ENCODE measurements around the gene MTHFD2. TPM values are rescaled to one million over a fixed set of nuclear protein-coding genes. Genes with fewer than 3 reads are reported as not detected.

The MTHFD2 gene
- total and polyA plus RNA-seq, 2 of the 8 experiments (the other 6 are each of a cell fraction or from before 2014, with no cell fraction given) = 99.5 to 291 TPM

DNA sequence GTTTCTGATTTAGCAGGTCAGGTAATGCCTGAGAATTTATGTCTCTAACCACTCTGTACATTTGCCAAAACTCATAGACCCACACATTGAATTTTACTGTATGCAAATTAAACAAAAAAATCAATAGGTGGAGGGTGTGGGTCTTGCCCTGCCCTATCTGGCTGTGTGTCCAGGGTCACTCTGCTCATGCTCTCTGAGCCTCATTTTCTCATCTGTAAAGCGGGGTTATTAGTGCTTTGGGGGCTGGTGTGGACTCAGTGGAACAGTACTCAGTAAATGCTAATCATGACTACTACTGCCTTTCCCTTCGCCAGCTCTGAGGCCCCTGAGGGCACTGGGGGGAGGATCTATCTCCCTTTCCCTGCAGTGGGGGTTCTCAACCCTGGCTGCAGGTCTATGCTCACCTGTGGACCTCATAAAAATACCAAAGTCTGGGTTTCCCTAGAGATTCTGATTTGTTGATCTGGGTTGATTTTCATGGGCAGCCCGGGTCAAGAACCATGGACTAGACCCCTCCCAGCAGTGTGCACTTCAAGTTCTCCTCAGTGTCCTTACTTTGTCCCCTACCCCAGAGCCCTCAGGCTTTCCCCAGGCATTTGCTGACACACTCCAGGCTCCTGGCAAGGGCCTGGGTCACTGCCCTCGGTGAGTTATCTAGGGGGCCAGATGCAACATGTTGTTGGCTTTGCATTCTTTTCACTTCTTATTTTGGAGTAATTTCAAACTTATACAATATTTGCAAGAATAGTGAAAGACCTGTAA, 27.5 kb downstream of the MTHFD2 start:
- Histone ChIP-seq H2AFZ (ENCODE audit: low read length) (no peak overlapping the region), H3K4me2 (ENCODE audit: insufficient read depth in 1 of 2, low read depth in 2 of 2, low read length in 2 of 2) (no peak overlapping the region), H3K36me3 (ENCODE audit: control insufficient read depth in 2 of 4, insufficient read depth in 4 of 4, low read length in 3 of 4) (no peaks in the 10 kb centered on the region; a peak in 1 of 8 replicates), H4K5ac (ENCODE audit: insufficient read length, low read depth, low read length) (no peak overlapping the region), H3K18ac (ENCODE audit: extremely low read depth, low read length) (no peak overlapping the region), H3K23ac (ENCODE audit: insufficient read length) (no peak overlapping the region), H2BK15ac (ENCODE audit: low read length) (no peak overlapping the region), H3K23me2 (ENCODE audit: low read depth, low read length) (no peaks in the 10 kb centered on the region), H3K27me3 (replicated peaks in 1 of 4; ENCODE audit: control insufficient read depth in 3 of 4, extremely low read depth in 1 of 4, insufficient read depth in 3 of 4, low read length in 3 of 4) (no peaks in the 10 kb centered on the region), H4K8ac (ENCODE audit: extremely low read depth, insufficient read depth, low read length) (no peak overlapping the region), H2AK5ac (ENCODE audit: low read depth, low read length) (no peak overlapping the region), H4K20me1 (replicated peaks in 1 of 2; ENCODE audit: control insufficient read depth in 1 of 2, insufficient read depth in 2 of 2, low read length in 2 of 2) (no peaks in the 10 kb centered on the region), H4K91ac (replicated peaks; ENCODE audit: insufficient read length, low read length) (no peak overlapping the region), H3K9ac (replicated peaks in 1 of 4; ENCODE audit: extremely low read depth in 1 of 4, low read depth in 3 of 4, low read length in 3 of 4) (no peak overlapping the region), H2BK120ac (replicated peaks; ENCODE audit: low read depth, low read length) (no peak overlapping the region), H3K4me3 (ENCODE audit: extremely low read depth in 1 of 4, insufficient read depth in 2 of 4, low read depth in 3 of 4, low read length in 4 of 4) (no peak overlapping the region), H3K4me1 (replicated peaks in 1 of 4; ENCODE audit: control insufficient read depth in 3 of 4, insufficient read depth in 4 of 4, low read length in 3 of 4) (peaks cover 0 to 3% (median 1%) of the 10 kb centered on the region in 4 experiments; a peak in 3 of 7 replicates), H3K27ac (ENCODE audit: low read depth, low read length) (no peak overlapping the region), H3K9me3 (ENCODE audit: insufficient read depth in 2 of 2, low read depth in 1 of 2, low read length in 1 of 2) (no peaks in the 10 kb centered on the region), H3K56ac (replicated peaks; ENCODE audit: insufficient read length, low read depth, low read length) (no peak overlapping the region), H3K4ac (replicated peaks; ENCODE audit: insufficient read length, low read depth, low read length) (no peak overlapping the region), H2BK5ac (ENCODE audit: low read depth, low read length) (no peak overlapping the region), H3K14ac (ENCODE audit: insufficient read length) (no peak overlapping the region), H3K79me1 (ENCODE audit: low read depth, low read length) (no peaks in the 10 kb centered on the region), H2BK12ac (ENCODE audit: low read depth, low read length) (no peak overlapping the region), H3K79me2 (ENCODE audit: control insufficient read depth in 1 of 2, insufficient read depth in 2 of 2, low read length in 2 of 2) (no peaks in the 10 kb centered on the region), H2BK20ac (ENCODE audit: low read length) (no peak overlapping the region)
- CTCF ChIA-PET (ENCODE audit: partially characterized antibody) = interaction anchor here (1.1 to 3.0 kb wide), 2 partner anchors 10 to 24 kb away, joined by 3 to 10 read pairs; no protein-coding TSS in a partner anchor
- WGBS, 2 experiments (ENCODE audit: extremely low coverage in 1 of 2, insufficient coverage in 1 of 2, insufficient read length in 1 of 2, insufficient replicate concordance in 2 of 2, low coverage in 1 of 2, low lambda C conversion rate in 2 of 2, missing lambda C conversion rate in 1 of 2) = 92% methylated on average over 4 of the region's 4 CpGs; no CpG with 5 or more reads in 1 of the 2 experiments
- DNase-seq (ENCODE audit: low read depth in 1 of 2, low spot score in 2 of 2) (no peak), FAIRE-seq (no peak)
- POLR2A ChIA-PET (ENCODE audit: partially characterized antibody) = interaction anchor here (1.0 to 72.1 kb wide), 4 partner anchors 9 to 48 kb away, joined by 3 to 2699 read pairs (median 82); partner anchors contain the start of genes BOLA3, MOB1A and MTHFD2
- TF ChIP-seq JUND (IDR thresholded peaks at IDR 0.05; ENCODE audit: low read length) (no peak), CEBPB (IDR thresholded peaks at IDR 0.05; ENCODE audit: low read depth, low read length) (no peak), EP300 (IDR thresholded peaks at IDR 0.05; ENCODE audit: borderline replicate concordance in 1 of 2, low read depth in 2 of 2, low read length in 2 of 2) (no peak), BCL11A (IDR thresholded peaks at IDR 0.05; ENCODE audit: low read depth in 2 of 2, low read length in 2 of 2) (no peak), POU5F1 (IDR thresholded peaks at IDR 0.05; ENCODE audit: low read depth, low read length) (no peak), CHD2 (IDR thresholded peaks at IDR 0.05; ENCODE audit: low read length) (no peak), SIRT6 (IDR thresholded peaks at IDR 0.05; ENCODE audit: low read length) (no peak), POLR2AphosphoS5 (IDR thresholded peaks at IDR 0.05; ENCODE audit: low read depth, low read length) (no peak), CREB1 (IDR thresholded peaks at IDR 0.05) (no peak), SP1 (IDR thresholded peaks at IDR 0.05; ENCODE audit: low read depth, low read length) (no peak), SIX5 (IDR thresholded peaks at IDR 0.05; ENCODE audit: low read depth, low read length) (no peak), HDAC6 (IDR thresholded peaks at IDR 0.05; ENCODE audit: low read depth, low read length) (no peak), KDM1A (IDR thresholded peaks at IDR 0.05; ENCODE audit: borderline replicate concordance, low read length) (no peak)
- TF ChIP-seq, protein P1, sequence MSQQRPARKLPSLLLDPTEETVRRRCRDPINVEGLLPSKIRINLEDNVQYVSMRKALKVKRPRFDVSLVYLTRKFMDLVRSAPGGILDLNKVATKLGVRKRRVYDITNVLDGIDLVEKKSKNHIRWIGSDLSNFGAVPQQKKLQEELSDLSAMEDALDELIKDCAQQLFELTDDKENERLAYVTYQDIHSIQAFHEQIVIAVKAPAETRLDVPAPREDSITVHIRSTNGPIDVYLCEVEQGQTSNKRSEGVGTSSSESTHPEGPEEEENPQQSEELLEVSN (IDR thresholded peaks at IDR 0.05) = no peak
